ENCODE results near the gene MLC1. TPM values are rescaled to one million over a fixed set of nuclear protein-coding genes. Genes with fewer than 3 reads are reported as not detected.
A peak's percentile ranks its signal among the peaks of the same experiment; 100 is the strongest.

Gene MLC1
- total and polyA plus RNA-seq, 10 of the 15 experiments (the other 5 are each of a cell fraction or from before 2014, with no cell fraction given), result 0.03 to 0.15 (median 0.07) TPM; not detected in 7

DNA sequence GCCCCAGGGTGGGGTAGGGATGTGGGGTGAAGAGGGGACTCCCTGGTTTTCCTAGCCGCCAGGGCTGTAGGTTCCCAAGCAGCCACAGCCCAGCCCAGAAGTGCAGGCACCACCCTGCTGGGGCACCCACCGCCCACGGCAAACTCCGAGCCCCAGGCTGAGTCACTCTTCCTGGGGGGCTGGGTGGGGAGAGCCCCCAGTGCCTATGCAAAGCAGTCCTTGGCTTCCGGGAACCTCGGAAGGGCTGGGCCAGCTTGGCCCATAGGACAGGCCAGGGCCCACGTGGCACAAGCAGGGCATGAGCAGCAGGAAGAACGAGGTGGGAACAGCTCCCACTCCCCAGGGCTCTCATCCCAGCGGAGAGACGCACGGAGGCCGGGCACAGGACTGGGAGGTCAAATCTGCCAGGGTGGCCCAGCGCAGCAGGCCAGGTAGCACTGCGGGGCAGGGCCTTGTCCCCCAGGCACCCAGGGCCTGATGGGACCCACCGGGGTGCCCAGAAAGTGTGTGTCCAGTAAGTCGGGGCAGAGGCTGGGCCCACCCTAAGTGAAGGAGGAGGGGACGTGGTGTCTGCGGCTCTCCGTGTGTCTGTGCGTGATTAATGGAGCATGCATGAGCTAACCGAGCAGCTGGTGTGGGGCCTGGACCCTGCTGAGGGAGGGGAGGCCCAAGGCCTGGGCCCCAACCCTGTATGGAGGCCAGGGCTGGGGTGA lies 68.1 kb downstream of the MLC1 start (continued):
- TF ChIP-seq EGR1 (IDR thresholded peaks at IDR 0.05; ENCODE audit: borderline replicate concordance in 1 of 2, low read depth in 2 of 2, low read length in 2 of 2), result peak in 1 of 2 experiments; percentile 93; a peak in 2 of 3 replicates
- no peak for TF ChIP-seq ZBTB11 (CRISPR knock-in tag; IDR thresholded peaks at IDR 0.05)
- TF ChIP-seq CEBPZ (IDR thresholded peaks at IDR 0.05; ENCODE audit: low read depth, low read length), result no peak
- no peak for TF ChIP-seq KAT2A (conservative IDR thresholded peaks at IDR 0.05; ENCODE audit: control insufficient read depth, low read depth, low read length)
- no peak for TF ChIP-seq SMARCA5 (IDR thresholded peaks at IDR 0.05)
- TF ChIP-seq TAF1 (IDR thresholded peaks at IDR 0.05; ENCODE audit: borderline replicate concordance, low read depth, low read length), result no peak
- TF ChIP-seq SREBF2 (IDR thresholded peaks at IDR 0.05; ENCODE audit: low read length), result no peak
- peak; percentile 84 for TF ChIP-seq GATAD2B (conservative IDR thresholded peaks at IDR 0.05; ENCODE audit: low read depth)
- 0 out of 2 replicates have a peak, but pooled peaks have one; percentile 61 for TF ChIP-seq NBN (IDR thresholded peaks at IDR 0.05)
- no peak for TF ChIP-seq IRF3 (IDR thresholded peaks at IDR 0.05)
- no peak for TF ChIP-seq SPI1 (IDR thresholded peaks at IDR 0.05; ENCODE audit: borderline replicate concordance, insufficient read depth, low read depth, low read length)
- TF ChIP-seq NR2C2 (IDR thresholded peaks at IDR 0.05; ENCODE audit: borderline replicate concordance, control insufficient read depth, insufficient read length, low read depth), result no peak
- TF ChIP-seq SUZ12 (IDR thresholded peaks at IDR 0.05; ENCODE audit: unreplicated experiment), result no peak
- peak; percentile 93 for TF ChIP-seq TBL1XR1 (IDR thresholded peaks at IDR 0.05; ENCODE audit: low read depth, low read length)
- TF ChIP-seq, protein P1, sequence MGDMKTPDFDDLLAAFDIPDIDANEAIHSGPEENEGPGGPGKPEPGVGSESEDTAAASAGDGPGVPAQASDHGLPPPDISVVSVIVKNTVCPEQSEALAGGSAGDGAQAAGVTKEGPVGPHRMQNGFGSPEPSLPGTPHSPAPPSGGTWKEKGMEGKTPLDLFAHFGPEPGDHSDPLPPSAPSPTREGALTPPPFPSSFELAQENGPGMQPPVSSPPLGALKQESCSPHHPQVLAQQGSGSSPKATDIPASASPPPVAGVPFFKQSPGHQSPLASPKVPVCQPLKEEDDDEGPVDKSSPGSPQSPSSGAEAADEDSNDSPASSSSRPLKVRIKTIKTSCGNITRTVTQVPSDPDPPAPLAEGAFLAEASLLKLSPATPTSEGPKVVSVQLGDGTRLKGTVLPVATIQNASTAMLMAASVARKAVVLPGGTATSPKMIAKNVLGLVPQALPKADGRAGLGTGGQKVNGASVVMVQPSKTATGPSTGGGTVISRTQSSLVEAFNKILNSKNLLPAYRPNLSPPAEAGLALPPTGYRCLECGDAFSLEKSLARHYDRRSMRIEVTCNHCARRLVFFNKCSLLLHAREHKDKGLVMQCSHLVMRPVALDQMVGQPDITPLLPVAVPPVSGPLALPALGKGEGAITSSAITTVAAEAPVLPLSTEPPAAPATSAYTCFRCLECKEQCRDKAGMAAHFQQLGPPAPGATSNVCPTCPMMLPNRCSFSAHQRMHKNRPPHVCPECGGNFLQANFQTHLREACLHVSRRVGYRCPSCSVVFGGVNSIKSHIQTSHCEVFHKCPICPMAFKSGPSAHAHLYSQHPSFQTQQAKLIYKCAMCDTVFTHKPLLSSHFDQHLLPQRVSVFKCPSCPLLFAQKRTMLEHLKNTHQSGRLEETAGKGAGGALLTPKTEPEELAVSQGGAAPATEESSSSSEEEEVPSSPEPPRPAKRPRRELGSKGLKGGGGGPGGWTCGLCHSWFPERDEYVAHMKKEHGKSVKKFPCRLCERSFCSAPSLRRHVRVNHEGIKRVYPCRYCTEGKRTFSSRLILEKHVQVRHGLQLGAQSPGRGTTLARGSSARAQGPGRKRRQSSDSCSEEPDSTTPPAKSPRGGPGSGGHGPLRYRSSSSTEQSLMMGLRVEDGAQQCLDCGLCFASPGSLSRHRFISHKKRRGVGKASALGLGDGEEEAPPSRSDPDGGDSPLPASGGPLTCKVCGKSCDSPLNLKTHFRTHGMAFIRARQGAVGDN (IDR thresholded peaks at IDR 0.05), result peak; percentile 95
- peak; percentile 61; the same call in 1 of the 2 replicates for TF ChIP-seq RAD51 (IDR thresholded peaks at IDR 0.05)
- peak; percentile 60; the same call in 1 of the 2 replicates for TF ChIP-seq BCL11A (IDR thresholded peaks at IDR 0.05; ENCODE audit: low read depth, low read length)
- no peak for TF ChIP-seq EZH2 (IDR thresholded peaks at IDR 0.05; ENCODE audit: borderline replicate concordance, control insufficient read depth, low read depth, low read length)

All from GM12878 (cell line).